ENCODE data around the gene CALHM2.
A peak's percentile ranks its signal among the peaks of the same experiment; 100 is the strongest.
"Not testable (repeated sequence)": the region's sequence is repeated elsewhere in the genome, so short reads cannot be mapped to it uniquely, and the experiment has no call there.

CALHM2 gene

GRCh38 chr10:103492655-103493261 is 40.6 kb upstream of the CALHM2 start:
- no peak overlapping the region for H3K27ac ChIP-seq (ENCODE audit: low read length)
- peaks cover 13% of the 10 kb centered on the region for H3K4me1 ChIP-seq (ENCODE audit: control insufficient read depth, insufficient read depth, low read length)

GRCh38 chr10:103491729-103492364 is 39.7 kb upstream of the CALHM2 start:
- H3K36me3 ChIP-seq (ENCODE audit: control insufficient read depth in 2 of 2, insufficient read depth in 2 of 2, low read length in 2 of 2), result no peaks in the 10 kb centered on the region
- H3K27ac ChIP-seq (ENCODE audit: low read length), result no peak overlapping the region
- H3K4me3 ChIP-seq (ENCODE audit: low read length in 2 of 2), result no peak overlapping the region
- H3K9me3 ChIP-seq (ENCODE audit: control insufficient read depth in 2 of 2, low read length in 2 of 2), result no peaks in the 10 kb centered on the region
- H3K4me1 ChIP-seq (ENCODE audit: control insufficient read depth, insufficient read depth, low read length), result peaks cover 13% of the 10 kb centered on the region
- no peak overlapping the region for H3K9ac ChIP-seq (ENCODE audit: low read length in 2 of 2)
- peaks cover 23 to 27% of the 10 kb centered on the region in 2 donors for H3K27me3 ChIP-seq (ENCODE audit: control insufficient read depth in 1 of 2, insufficient read depth in 2 of 2, low read length in 2 of 2)

More at GRCh38 chr10:103492655-103493261, 40.6 kb upstream of the CALHM2 start:
- Histone ChIP-seq H3K4me3 (ENCODE audit: low read length in 2 of 2) (peak overlapping the region in 1 of 2 donors; percentile 68), H3K27me3 (ENCODE audit: control insufficient read depth in 1 of 2, insufficient read depth in 2 of 2, low read length in 2 of 2) (peaks cover 29 to 30% of the 10 kb centered on the region in 2 donors), H3K9ac (ENCODE audit: low read length in 2 of 2) (no peak overlapping the region), H3K36me3 (ENCODE audit: control insufficient read depth in 2 of 2, insufficient read depth in 2 of 2, low read length in 2 of 2) (no peaks in the 10 kb centered on the region), H3K9me3 (ENCODE audit: control insufficient read depth in 2 of 2, low read length in 2 of 2) (no peaks in the 10 kb centered on the region)

- no peaks in the 10 kb centered on the region for H3K36me3 ChIP-seq (ENCODE audit: control insufficient read depth in 2 of 2, insufficient read depth in 2 of 2, low read length in 2 of 2)
- H3K4me1 ChIP-seq (ENCODE audit: control insufficient read depth, insufficient read depth, low read length), result peaks cover 13% of the 10 kb centered on the region
- peaks cover 23 to 27% of the 10 kb centered on the region in 2 donors for H3K27me3 ChIP-seq (ENCODE audit: control insufficient read depth in 1 of 2, insufficient read depth in 2 of 2, low read length in 2 of 2)
- no peak overlapping the region for H3K4me3 ChIP-seq (ENCODE audit: low read length in 2 of 2)
- no peak overlapping the region for H3K9ac ChIP-seq (ENCODE audit: low read length in 2 of 2)
- no peak overlapping the region for H3K27ac ChIP-seq (ENCODE audit: low read length)
- H3K9me3 ChIP-seq (ENCODE audit: control insufficient read depth in 2 of 2, low read length in 2 of 2), result no peaks in the 10 kb centered on the region
These were observed 38.8 kb upstream of the CALHM2 start for GRCh38 chr10:103490986-103491314.

DNA sequence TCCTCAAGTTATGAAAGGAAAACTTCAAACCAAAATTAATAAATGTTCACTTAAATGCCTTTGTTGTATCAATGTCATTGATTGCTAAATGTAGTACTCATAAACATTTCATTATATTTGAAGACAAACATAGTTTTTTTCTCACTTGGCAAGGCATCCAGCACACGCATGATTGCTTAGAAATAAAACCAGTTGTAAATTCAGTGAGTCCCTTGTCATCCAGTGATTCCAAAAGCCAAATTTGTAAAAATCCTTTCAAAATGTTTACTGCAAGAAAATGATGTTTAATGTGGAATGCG is 35.2 kb upstream of the CALHM2 start:
- H3K27ac ChIP-seq (ENCODE audit: low read length), result no peak overlapping the region

GRCh38 chr10:103486635-103487409 is 34.7 kb upstream of the CALHM2 start:
- not testable (repeated sequence) for H3K4me3 ChIP-seq (ENCODE audit: low read length in 2 of 2); H3K36me3 ChIP-seq (ENCODE audit: control insufficient read depth in 2 of 2, insufficient read depth in 2 of 2, low read length in 2 of 2); H3K27me3 ChIP-seq (ENCODE audit: control insufficient read depth in 1 of 2, insufficient read depth in 2 of 2, low read length in 2 of 2); H3K9ac ChIP-seq (ENCODE audit: low read length in 2 of 2); H3K27ac ChIP-seq (ENCODE audit: low read length); H3K9me3 ChIP-seq (ENCODE audit: control insufficient read depth in 2 of 2, low read length in 2 of 2); H3K4me1 ChIP-seq (ENCODE audit: control insufficient read depth, insufficient read depth, low read length)

More for the DNA sequence above, 35.2 kb upstream of the CALHM2 start:
- H3K9ac ChIP-seq (ENCODE audit: low read length in 2 of 2), result no peak overlapping the region
- no peaks in the 10 kb centered on the region for H3K36me3 ChIP-seq (ENCODE audit: control insufficient read depth in 2 of 2, insufficient read depth in 2 of 2, low read length in 2 of 2)
- no peak overlapping the region for H3K4me3 ChIP-seq (ENCODE audit: low read length in 2 of 2)
- H3K4me1 ChIP-seq (ENCODE audit: control insufficient read depth, insufficient read depth, low read length), result peaks cover 2% of the 10 kb centered on the region
- H3K27me3 ChIP-seq (ENCODE audit: control insufficient read depth in 1 of 2, insufficient read depth in 2 of 2, low read length in 2 of 2), result peaks cover 0 to 2% of the 10 kb centered on the region in 2 donors
- H3K9me3 ChIP-seq (ENCODE audit: control insufficient read depth in 2 of 2, low read length in 2 of 2), result no peaks in the 10 kb centered on the region

- Histone ChIP-seq H3K9ac (ENCODE audit: low read length in 2 of 2) (no peak overlapping the region), H3K36me3 (ENCODE audit: control insufficient read depth in 2 of 2, insufficient read depth in 2 of 2, low read length in 2 of 2) (no peaks in the 10 kb centered on the region), H3K27me3 (ENCODE audit: control insufficient read depth in 1 of 2, insufficient read depth in 2 of 2, low read length in 2 of 2) (no peaks in the 10 kb centered on the region), H3K27ac (ENCODE audit: low read length) (no peak overlapping the region), H3K4me1 (ENCODE audit: control insufficient read depth, insufficient read depth, low read length) (peaks cover 2% of the 10 kb centered on the region), H3K9me3 (ENCODE audit: control insufficient read depth in 2 of 2, low read length in 2 of 2) (no peaks in the 10 kb centered on the region), H3K4me3 (ENCODE audit: low read length in 2 of 2) (no peak overlapping the region)
These were observed 29.9 kb upstream of the CALHM2 start for GRCh38 chr10:103481974-103482531.

DNA sequence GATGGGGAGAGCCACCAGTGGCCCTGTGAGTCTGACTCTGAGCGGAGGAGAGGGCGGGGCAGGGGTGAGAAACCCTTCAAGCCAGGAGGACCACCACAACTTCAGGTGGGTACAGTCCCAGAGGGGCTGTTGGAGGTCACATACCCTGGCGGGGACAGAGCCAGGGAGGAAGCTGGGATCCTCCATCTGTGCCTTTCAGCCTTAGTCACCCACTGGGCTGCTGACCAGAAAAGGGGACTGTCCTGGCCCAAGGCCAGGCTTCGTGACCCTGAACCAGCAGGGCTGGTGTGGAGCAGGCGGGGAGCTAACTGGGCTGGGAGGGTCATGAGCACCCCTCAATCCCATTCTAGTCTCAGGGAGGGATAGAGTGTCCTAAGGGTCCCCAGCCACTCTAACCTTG is 28.4 kb upstream of the CALHM2 start:
- Histone ChIP-seq H3K27me3 (ENCODE audit: control insufficient read depth in 1 of 2, insufficient read depth in 2 of 2, low read length in 2 of 2) (no peaks in the 10 kb centered on the region), H3K36me3 (ENCODE audit: control insufficient read depth in 2 of 2, insufficient read depth in 2 of 2, low read length in 2 of 2) (no peaks in the 10 kb centered on the region), H3K27ac (ENCODE audit: low read length) (no peak overlapping the region), H3K9ac (ENCODE audit: low read length in 2 of 2) (no peak overlapping the region), H3K9me3 (ENCODE audit: control insufficient read depth in 2 of 2, low read length in 2 of 2) (no peaks in the 10 kb centered on the region), H3K4me1 (ENCODE audit: control insufficient read depth, insufficient read depth, low read length) (no peaks in the 10 kb centered on the region), H3K4me3 (ENCODE audit: low read length in 2 of 2) (no peak overlapping the region)

GRCh38 chr10:103479135-103479534 is 27.0 kb upstream of the CALHM2 start, which contains the start of gene CALHM3:
Gene CALHM3 (minus strand): TSS chr10:103479240. CDS start chr10:103479032, 208 bp downstream.
- Histone ChIP-seq H3K27me3 (ENCODE audit: control insufficient read depth in 1 of 2, insufficient read depth in 2 of 2, low read length in 2 of 2) (peaks cover 0 to 2% of the 10 kb centered on the region in 2 donors), H3K4me3 (ENCODE audit: low read length in 2 of 2) (no peak within 1 kb of the TSS), H3K27ac (ENCODE audit: low read length) (no peak within 1 kb of the TSS), H3K4me1 (ENCODE audit: control insufficient read depth, insufficient read depth, low read length) (no peaks in the 10 kb centered on the region), H3K36me3 (ENCODE audit: control insufficient read depth in 2 of 2, insufficient read depth in 2 of 2, low read length in 2 of 2) (no peaks in the 10 kb centered on the region), H3K9ac (ENCODE audit: low read length in 2 of 2) (no peak within 1 kb of the TSS), H3K9me3 (ENCODE audit: control insufficient read depth in 2 of 2, low read length in 2 of 2) (no peaks in the 10 kb centered on the region)

- no peak overlapping the region for H3K27ac ChIP-seq (ENCODE audit: low read length)
- no peaks in the 10 kb centered on the region for H3K36me3 ChIP-seq (ENCODE audit: control insufficient read depth in 2 of 2, insufficient read depth in 2 of 2, low read length in 2 of 2)
- peaks cover 0 to 2% of the 10 kb centered on the region in 2 donors for H3K27me3 ChIP-seq (ENCODE audit: control insufficient read depth in 1 of 2, insufficient read depth in 2 of 2, low read length in 2 of 2)
- H3K4me1 ChIP-seq (ENCODE audit: control insufficient read depth, insufficient read depth, low read length), result no peaks in the 10 kb centered on the region
- H3K9me3 ChIP-seq (ENCODE audit: control insufficient read depth in 2 of 2, low read length in 2 of 2), result no peaks in the 10 kb centered on the region
- no peak overlapping the region for H3K9ac ChIP-seq (ENCODE audit: low read length in 2 of 2)
- no peak overlapping the region for H3K4me3 ChIP-seq (ENCODE audit: low read length in 2 of 2)
These were observed 26.5 kb upstream of the CALHM2 start for GRCh38 chr10:103478671-103479070.

GRCh38 chr10:103476046-103476768 is 24.0 kb upstream of the CALHM2 start:
- H3K9ac ChIP-seq (ENCODE audit: low read length in 2 of 2), result no peak overlapping the region

More at GRCh38 chr10:103476046-103476768, 24.0 kb upstream of the CALHM2 start:
- Histone ChIP-seq H3K4me1 (ENCODE audit: control insufficient read depth, insufficient read depth, low read length) (no peaks in the 10 kb centered on the region), H3K27me3 (ENCODE audit: control insufficient read depth in 1 of 2, insufficient read depth in 2 of 2, low read length in 2 of 2) (peaks cover 0 to 2% of the 10 kb centered on the region in 2 donors), H3K9me3 (ENCODE audit: control insufficient read depth in 2 of 2, low read length in 2 of 2) (no peaks in the 10 kb centered on the region), H3K27ac (ENCODE audit: low read length) (no peak overlapping the region), H3K36me3 (ENCODE audit: control insufficient read depth in 2 of 2, insufficient read depth in 2 of 2, low read length in 2 of 2) (no peaks in the 10 kb centered on the region), H3K4me3 (ENCODE audit: low read length in 2 of 2) (no peak overlapping the region)

All from stomach smooth muscle (tissue), 2 donors.